ENCODE results near the gene MYO1B. TPM values are rescaled to one million over a fixed set of nuclear protein-coding genes. Genes with fewer than 3 reads are reported as not detected.
"Not testable (repeated sequence)": the region's sequence is repeated elsewhere in the genome, so short reads cannot be mapped to it uniquely, and the experiment has no call there.

MYO1B gene
- total RNA-seq, 2 experiments from 2014 or later: 11.2 to 12.1 TPM

- ChIA-PET POLR2A (no interaction called here), CTCF (no interaction called here)
Measured at GRCh38 chr2:191428141-191428540, 182.9 kb downstream of the MYO1B start.

GRCh38 chr2:191430476-191430875 is 185.3 kb downstream of the MYO1B start:
- ChIA-PET POLR2A (no interaction called here), CTCF (no interaction called here)

- CTCF ChIA-PET: no interaction called here
- POLR2A ChIA-PET: no interaction called here
Measured at GRCh38 chr2:191432121-191432520, 186.9 kb downstream of the MYO1B start.

GRCh38 chr2:191434072-191434471 is 188.9 kb downstream of the MYO1B start:
- POLR2A ChIA-PET: no interaction called here
- CTCF ChIA-PET: no interaction called here

- ChIA-PET CTCF (no interaction called here), POLR2A (no interaction called here)
Measured at GRCh38 chr2:191435141-191435540, 189.9 kb downstream of the MYO1B start.

- ChIA-PET POLR2A (no interaction called here), CTCF (no interaction called here)
Measured at GRCh38 chr2:191436368-191437055, 191.3 kb downstream of the MYO1B start.

- ChIA-PET POLR2A (no interaction called here), CTCF (no interaction called here)
Measured at GRCh38 chr2:191439481-191439880, 194.3 kb downstream of the MYO1B start.

- CTCF ChIA-PET: no interaction called here
- POLR2A ChIA-PET: no interaction called here
Measured at GRCh38 chr2:191441496-191442214, 196.5 kb downstream of the MYO1B start.

GRCh38 chr2:191443446-191443845 is 198.2 kb downstream of the MYO1B start:
- POLR2A ChIA-PET: no interaction called here
- CTCF ChIA-PET: no interaction called here

GRCh38 chr2:191446910-191447309 is 201.7 kb downstream of the MYO1B start:
- ChIA-PET CTCF (no interaction called here), POLR2A (no interaction called here)

- POLR2A ChIA-PET: no interaction called here
- CTCF ChIA-PET: no interaction called here
Measured at GRCh38 chr2:191451116-191451515, 205.9 kb downstream of the MYO1B start.

- POLR2A ChIA-PET: no interaction called here
- CTCF ChIA-PET: no interaction called here
Measured at GRCh38 chr2:191452065-191452464, 206.9 kb downstream of the MYO1B start.

GRCh38 chr2:191453761-191454160 is 208.6 kb downstream of the MYO1B start:
- POLR2A ChIA-PET: no interaction called here
- CTCF ChIA-PET: no interaction called here

GRCh38 chr2:191456506-191456905 is 211.3 kb downstream of the MYO1B start:
- CTCF ChIA-PET, POLR2A ChIA-PET: not testable (repeated sequence)

- ChIA-PET CTCF (no interaction called here), POLR2A (no interaction called here)
Measured at GRCh38 chr2:191459158-191459557, 214.0 kb downstream of the MYO1B start.

- ChIA-PET POLR2A (no interaction called here), CTCF (interaction anchor here (0.6 kb wide), 1 partner anchor 216 kb away, joined by 3 read pairs; no protein-coding TSS in a partner anchor)
Measured at GRCh38 chr2:191462370-191462769, 217.2 kb downstream of the MYO1B start.

- ChIA-PET CTCF (no interaction called here), POLR2A (no interaction called here)
Measured at GRCh38 chr2:191463790-191464189, 218.6 kb downstream of the MYO1B start.

GRCh38 chr2:191465766-191466420 is 220.7 kb downstream of the MYO1B start:
- POLR2A ChIA-PET: no interaction called here
- CTCF ChIA-PET: no interaction called here

- POLR2A ChIA-PET: no interaction called here
- CTCF ChIA-PET: no interaction called here
Measured at GRCh38 chr2:191467113-191467512, 221.9 kb downstream of the MYO1B start.

GRCh38 chr2:191470306-191470705 is 225.1 kb downstream of the MYO1B start:
- POLR2A ChIA-PET: no interaction called here

GRCh38 chr2:191474464-191474863 is 229.3 kb downstream of the MYO1B start:
- CTCF ChIA-PET: no interaction called here
- POLR2A ChIA-PET: no interaction called here

More at GRCh38 chr2:191470306-191470705, 225.1 kb downstream of the MYO1B start:
- CTCF ChIA-PET: no interaction called here
